H1 (cell line): ENCODE data around the gene OR2A2. TPM values are rescaled to one million over a fixed set of nuclear protein-coding genes. Genes with fewer than 3 reads are reported as not detected.

ENCODE experiments used
- polyA plus RNA-seq, 7 experiments: library from polyadenylated mRNA; depleted of rRNA in 3 of 7; stranded (reverse) in 5 of 7; unstranded in 2 of 7; fragments of >200 nt in 5 of 7; fragments of 200-250 nt in 2 of 7; gene quantifications; 1 replicate in 5 of 7; 2 replicates in 1 of 7; 4 replicates in 1 of 7; pipeline versions ENCODE4 v1.2.1 to v1.2.3, GENCODE V29; 2011 to 2013; ENCODE audit warnings: missing spikeins in 2 of 7, mixed read lengths in 2 of 7
- total RNA-seq: library from RNA; stranded (reverse); fragmentation: NEBNext Ultra II Directional; extraction: Animal tissue kit (Norgen Biotek cat#: 25700); gene quantifications from 2 replicates; pipeline ENCODE4 v1.2.1, GENCODE V29; 2021
- TF ChIP-seq, protein P1 (sequence below): fragments of 300-600 bp; sonication (generic); IDR thresholded peaks from 2 replicates; pipeline ENCODE4 v1.7.1; 2012; ENCODE audit warnings: low read length, moderate library complexity, mild to moderate bottlenecking, inconsistent platforms; ENCODE audit not compliant: insufficient replicate concordance

The OR2A2 gene
- total and polyA plus RNA-seq, 2 of the 8 experiments (the other 6 are each of a cell fraction or from before 2014, with no cell fraction given) = not detected

DNA sequence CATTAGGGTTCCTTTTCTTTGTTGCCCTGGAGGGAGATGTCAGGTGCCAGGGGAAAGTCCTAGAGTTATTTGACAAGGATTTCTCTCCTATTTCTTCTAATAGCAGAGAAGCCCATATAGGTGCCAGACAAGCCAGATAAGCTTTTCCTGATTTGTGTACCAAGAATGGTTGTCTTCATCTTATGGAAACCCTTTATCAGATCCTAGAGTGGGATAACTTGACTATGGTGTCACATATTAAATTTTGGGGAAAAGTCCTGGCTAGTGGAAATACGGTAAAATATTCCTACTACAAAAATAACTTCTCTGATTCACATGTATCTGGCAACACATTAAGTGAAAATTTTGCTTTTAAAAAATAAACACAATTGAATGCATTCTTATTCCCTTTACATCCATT lies 22.2 kb upstream of the OR2A2 start (continued):
- TF ChIP-seq, protein P1, sequence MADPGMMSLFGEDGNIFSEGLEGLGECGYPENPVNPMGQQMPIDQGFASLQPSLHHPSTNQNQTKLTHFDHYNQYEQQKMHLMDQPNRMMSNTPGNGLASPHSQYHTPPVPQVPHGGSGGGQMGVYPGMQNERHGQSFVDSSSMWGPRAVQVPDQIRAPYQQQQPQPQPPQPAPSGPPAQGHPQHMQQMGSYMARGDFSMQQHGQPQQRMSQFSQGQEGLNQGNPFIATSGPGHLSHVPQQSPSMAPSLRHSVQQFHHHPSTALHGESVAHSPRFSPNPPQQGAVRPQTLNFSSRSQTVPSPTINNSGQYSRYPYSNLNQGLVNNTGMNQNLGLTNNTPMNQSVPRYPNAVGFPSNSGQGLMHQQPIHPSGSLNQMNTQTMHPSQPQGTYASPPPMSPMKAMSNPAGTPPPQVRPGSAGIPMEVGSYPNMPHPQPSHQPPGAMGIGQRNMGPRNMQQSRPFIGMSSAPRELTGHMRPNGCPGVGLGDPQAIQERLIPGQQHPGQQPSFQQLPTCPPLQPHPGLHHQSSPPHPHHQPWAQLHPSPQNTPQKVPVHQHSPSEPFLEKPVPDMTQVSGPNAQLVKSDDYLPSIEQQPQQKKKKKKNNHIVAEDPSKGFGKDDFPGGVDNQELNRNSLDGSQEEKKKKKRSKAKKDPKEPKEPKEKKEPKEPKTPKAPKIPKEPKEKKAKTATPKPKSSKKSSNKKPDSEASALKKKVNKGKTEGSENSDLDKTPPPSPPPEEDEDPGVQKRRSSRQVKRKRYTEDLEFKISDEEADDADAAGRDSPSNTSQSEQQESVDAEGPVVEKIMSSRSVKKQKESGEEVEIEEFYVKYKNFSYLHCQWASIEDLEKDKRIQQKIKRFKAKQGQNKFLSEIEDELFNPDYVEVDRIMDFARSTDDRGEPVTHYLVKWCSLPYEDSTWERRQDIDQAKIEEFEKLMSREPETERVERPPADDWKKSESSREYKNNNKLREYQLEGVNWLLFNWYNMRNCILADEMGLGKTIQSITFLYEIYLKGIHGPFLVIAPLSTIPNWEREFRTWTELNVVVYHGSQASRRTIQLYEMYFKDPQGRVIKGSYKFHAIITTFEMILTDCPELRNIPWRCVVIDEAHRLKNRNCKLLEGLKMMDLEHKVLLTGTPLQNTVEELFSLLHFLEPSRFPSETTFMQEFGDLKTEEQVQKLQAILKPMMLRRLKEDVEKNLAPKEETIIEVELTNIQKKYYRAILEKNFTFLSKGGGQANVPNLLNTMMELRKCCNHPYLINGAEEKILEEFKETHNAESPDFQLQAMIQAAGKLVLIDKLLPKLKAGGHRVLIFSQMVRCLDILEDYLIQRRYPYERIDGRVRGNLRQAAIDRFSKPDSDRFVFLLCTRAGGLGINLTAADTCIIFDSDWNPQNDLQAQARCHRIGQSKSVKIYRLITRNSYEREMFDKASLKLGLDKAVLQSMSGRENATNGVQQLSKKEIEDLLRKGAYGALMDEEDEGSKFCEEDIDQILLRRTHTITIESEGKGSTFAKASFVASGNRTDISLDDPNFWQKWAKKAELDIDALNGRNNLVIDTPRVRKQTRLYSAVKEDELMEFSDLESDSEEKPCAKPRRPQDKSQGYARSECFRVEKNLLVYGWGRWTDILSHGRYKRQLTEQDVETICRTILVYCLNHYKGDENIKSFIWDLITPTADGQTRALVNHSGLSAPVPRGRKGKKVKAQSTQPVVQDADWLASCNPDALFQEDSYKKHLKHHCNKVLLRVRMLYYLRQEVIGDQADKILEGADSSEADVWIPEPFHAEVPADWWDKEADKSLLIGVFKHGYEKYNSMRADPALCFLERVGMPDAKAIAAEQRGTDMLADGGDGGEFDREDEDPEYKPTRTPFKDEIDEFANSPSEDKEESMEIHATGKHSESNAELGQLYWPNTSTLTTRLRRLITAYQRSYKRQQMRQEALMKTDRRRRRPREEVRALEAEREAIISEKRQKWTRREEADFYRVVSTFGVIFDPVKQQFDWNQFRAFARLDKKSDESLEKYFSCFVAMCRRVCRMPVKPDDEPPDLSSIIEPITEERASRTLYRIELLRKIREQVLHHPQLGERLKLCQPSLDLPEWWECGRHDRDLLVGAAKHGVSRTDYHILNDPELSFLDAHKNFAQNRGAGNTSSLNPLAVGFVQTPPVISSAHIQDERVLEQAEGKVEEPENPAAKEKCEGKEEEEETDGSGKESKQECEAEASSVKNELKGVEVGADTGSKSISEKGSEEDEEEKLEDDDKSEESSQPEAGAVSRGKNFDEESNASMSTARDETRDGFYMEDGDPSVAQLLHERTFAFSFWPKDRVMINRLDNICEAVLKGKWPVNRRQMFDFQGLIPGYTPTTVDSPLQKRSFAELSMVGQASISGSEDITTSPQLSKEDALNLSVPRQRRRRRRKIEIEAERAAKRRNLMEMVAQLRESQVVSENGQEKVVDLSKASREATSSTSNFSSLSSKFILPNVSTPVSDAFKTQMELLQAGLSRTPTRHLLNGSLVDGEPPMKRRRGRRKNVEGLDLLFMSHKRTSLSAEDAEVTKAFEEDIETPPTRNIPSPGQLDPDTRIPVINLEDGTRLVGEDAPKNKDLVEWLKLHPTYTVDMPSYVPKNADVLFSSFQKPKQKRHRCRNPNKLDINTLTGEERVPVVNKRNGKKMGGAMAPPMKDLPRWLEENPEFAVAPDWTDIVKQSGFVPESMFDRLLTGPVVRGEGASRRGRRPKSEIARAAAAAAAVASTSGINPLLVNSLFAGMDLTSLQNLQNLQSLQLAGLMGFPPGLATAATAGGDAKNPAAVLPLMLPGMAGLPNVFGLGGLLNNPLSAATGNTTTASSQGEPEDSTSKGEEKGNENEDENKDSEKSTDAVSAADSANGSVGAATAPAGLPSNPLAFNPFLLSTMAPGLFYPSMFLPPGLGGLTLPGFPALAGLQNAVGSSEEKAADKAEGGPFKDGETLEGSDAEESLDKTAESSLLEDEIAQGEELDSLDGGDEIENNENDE = peak; percentile 96
- TF ChIP-seq, all 59 proteins: peak for 1
